Astrocyte of the cerebellum (primary cell): ENCODE data around the gene VPS52.

Source experiments
- DNase-seq: peaks from one replicate; pipeline ENCODE4 v3.0.0-alpha.2; 2011; ENCODE audit warnings: low read depth
- H3K4me3 ChIP-seq: 2 replicates; pipeline ENCODE4 v1.5.1; 2011; ENCODE audit warnings: mild to moderate bottlenecking, low read depth, low read length, moderate library complexity
- in situ Hi-C: cut with HindIII; loops from 2 replicates; pipeline ENCODE4 v1.10.0; 2017; ENCODE audit warnings: low sequenced_read_pairs
- TF ChIP-seq, protein P1 (sequence below): IDR thresholded peaks from 2 replicates; pipeline ENCODE4 v1.5.1; 2012; ENCODE audit warnings: low read length, low read depth, moderate library complexity, mild to moderate bottlenecking; ENCODE audit errors: missing control alignments

VPS52 gene

DNA sequence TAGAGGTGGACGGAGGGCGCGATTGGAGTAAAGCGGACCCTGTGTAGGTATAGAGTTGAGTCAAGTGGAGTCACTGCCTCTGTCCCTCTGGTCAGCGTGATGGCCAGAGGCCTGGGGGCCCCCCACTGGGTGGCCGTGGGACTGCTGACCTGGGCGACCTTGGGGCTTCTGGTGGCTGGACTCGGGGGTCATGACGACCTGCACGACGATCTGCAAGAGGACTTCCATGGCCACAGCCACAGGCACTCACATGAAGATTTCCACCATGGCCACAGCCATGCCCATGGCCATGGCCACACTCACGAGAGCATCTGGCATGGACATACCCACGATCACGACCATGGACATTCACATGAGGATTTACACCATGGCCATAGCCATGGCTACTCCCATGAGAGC lies 70.5 kb downstream of the VPS52 start:
- TF ChIP-seq, protein P1, sequence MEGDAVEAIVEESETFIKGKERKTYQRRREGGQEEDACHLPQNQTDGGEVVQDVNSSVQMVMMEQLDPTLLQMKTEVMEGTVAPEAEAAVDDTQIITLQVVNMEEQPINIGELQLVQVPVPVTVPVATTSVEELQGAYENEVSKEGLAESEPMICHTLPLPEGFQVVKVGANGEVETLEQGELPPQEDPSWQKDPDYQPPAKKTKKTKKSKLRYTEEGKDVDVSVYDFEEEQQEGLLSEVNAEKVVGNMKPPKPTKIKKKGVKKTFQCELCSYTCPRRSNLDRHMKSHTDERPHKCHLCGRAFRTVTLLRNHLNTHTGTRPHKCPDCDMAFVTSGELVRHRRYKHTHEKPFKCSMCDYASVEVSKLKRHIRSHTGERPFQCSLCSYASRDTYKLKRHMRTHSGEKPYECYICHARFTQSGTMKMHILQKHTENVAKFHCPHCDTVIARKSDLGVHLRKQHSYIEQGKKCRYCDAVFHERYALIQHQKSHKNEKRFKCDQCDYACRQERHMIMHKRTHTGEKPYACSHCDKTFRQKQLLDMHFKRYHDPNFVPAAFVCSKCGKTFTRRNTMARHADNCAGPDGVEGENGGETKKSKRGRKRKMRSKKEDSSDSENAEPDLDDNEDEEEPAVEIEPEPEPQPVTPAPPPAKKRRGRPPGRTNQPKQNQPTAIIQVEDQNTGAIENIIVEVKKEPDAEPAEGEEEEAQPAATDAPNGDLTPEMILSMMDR: no peak
- peak overlapping the region; percentile 79 for H3K4me3 ChIP-seq
- in situ Hi-C loops: no loop called here
- no peak for DNase-seq
